VCaP (cell line): ENCODE measurements around the gene MOXD1.

Experiments
- H3K27ac ChIP-seq: fragments of 450-650 bp; 2 replicates; pipeline ENCODE4 v1.5.1; 2017
- TF ChIP-seq, protein P1 (sequence below): fragments of 450-650 bp; conservative IDR thresholded peaks from 2 replicates; pipeline ENCODE4 v1.5.1; 2017; ENCODE audit warnings: mild to moderate bottlenecking, moderate library complexity

Gene MOXD1

DNA sequence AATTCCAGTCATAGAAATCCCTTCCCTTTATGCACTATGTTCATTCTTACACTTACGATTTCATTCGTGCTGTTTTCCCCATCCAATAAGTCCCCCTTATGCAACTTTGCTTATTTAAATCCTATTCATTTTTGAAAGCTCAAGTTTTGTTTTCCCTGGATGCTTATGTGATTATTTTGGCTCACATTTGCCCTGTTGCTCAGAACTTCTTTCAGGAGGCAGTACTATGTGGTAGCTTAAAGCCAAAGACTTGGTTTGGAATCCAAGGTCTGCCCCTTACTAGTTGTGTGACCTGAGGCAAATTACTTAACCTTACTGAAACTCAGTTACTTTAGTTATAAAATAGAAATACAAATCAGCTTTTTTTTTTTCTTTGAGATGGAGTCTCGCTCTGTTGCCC is 59.6 kb downstream of the MOXD1 start:
- H3K27ac ChIP-seq, result no peak overlapping the region
- TF ChIP-seq, protein P1, sequence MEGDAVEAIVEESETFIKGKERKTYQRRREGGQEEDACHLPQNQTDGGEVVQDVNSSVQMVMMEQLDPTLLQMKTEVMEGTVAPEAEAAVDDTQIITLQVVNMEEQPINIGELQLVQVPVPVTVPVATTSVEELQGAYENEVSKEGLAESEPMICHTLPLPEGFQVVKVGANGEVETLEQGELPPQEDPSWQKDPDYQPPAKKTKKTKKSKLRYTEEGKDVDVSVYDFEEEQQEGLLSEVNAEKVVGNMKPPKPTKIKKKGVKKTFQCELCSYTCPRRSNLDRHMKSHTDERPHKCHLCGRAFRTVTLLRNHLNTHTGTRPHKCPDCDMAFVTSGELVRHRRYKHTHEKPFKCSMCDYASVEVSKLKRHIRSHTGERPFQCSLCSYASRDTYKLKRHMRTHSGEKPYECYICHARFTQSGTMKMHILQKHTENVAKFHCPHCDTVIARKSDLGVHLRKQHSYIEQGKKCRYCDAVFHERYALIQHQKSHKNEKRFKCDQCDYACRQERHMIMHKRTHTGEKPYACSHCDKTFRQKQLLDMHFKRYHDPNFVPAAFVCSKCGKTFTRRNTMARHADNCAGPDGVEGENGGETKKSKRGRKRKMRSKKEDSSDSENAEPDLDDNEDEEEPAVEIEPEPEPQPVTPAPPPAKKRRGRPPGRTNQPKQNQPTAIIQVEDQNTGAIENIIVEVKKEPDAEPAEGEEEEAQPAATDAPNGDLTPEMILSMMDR, result no peak

DNA sequence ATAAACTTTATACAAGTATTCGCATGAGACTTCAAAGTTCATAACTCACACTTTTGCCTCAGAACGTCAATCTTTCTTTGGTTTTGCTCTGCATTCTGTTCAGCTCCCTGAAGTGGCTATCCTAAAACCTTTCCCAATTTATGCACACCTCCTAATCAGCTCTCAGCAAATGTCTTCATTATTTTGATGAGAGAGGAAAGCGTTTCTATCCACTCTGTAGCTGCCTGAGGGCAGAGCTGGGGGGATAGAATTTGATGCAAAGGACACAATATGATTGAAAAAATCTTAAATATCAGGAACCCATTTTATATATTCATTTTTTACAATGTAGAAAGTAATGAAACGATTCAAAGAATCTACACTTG is 66.8 kb downstream of the MOXD1 start:
- H3K27ac ChIP-seq, result no peak overlapping the region
- TF ChIP-seq, protein P1, result no peak

DNA sequence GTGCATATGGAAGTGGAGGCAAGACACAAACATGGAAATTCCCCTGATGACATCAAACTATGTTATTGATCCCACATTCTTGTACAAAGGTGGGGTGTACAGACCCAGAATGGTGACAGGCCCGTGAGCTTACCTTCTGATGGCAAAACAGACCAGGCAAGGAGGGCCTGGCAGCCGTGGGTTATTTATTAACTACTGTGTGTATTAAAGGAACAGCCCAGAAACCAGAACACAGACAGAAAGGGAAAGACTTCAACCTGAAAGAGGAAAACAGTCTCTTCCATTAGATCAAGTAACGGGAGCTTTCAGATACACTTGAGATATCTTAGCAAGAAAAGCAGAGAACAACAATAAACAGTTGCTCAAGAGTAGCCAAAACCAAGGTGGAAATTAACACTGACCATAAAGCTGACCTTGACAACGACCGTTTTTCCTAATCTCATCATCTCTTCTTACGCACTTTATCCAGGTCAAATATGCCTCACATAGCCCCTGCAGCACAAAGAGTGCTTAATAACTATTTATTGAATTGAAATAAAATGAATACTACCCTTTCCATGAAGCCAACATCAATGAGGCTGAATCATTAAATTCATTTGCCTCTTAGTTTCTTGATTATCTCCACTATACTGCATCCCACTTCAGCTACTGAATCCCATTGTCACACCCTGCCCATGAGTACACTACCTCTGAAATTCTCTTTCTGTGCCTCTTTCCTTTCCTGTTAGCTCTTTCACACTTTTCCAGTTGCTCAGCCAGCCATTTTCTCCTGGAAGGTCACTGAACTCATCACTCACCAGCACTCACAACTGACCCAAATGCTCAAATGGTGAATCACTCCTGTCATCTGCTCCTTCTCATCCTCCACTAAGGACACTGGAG is 67.4 kb downstream of the MOXD1 start:
- TF ChIP-seq, protein P1, result no peak
- peak overlapping the region; percentile 44; the same call in 1 of the 2 replicates for H3K27ac ChIP-seq

DNA sequence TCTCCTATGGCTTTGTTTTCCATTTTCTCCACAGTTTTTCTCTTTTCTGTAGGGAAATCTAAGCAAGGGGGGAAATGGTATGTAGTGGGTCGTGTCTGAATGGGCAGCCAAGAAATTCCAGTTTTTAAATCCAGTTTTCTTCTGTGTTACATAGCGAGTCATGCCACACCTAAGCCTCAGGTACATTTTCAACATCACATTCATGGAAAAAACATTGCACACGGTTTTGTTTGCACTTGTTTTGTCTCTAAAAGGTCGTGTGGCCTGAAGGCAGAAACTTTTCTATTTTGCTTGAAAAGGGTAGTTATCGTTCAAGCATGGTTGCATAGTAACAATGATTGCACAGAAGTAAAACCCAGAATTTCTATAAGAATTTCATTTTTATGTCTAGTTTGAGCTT is 70.5 kb downstream of the MOXD1 start:
- TF ChIP-seq, protein P1, result no peak
- H3K27ac ChIP-seq, result no peak overlapping the region

- TF ChIP-seq, protein P1, result no peak
Observed at GRCh38 chr6:132322398-132322797, 78.9 kb downstream of the MOXD1 start.

DNA sequence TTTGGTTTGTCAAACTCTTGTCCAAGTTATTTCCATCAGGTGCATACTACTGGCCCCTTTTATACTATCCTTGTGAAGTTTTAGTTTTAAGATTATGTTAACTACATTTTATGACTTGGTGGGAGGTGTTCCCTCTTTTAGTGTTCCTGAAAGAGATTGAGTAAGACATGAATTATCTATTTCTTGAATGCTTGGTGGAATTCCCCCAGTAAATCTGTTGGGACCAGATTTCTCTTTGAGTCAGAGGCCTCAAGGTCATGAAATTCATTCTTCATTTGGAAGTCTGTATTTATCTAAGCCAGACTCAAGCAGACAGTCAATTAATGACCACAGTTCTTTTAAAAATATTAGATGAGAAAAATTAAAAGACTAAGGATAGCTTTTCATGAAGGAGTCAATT is 81.3 kb downstream of the MOXD1 start:
- TF ChIP-seq, protein P1, result no peak
- no peak overlapping the region for H3K27ac ChIP-seq

More at GRCh38 chr6:132322398-132322797, 78.9 kb downstream of the MOXD1 start:
- no peak overlapping the region for H3K27ac ChIP-seq

DNA sequence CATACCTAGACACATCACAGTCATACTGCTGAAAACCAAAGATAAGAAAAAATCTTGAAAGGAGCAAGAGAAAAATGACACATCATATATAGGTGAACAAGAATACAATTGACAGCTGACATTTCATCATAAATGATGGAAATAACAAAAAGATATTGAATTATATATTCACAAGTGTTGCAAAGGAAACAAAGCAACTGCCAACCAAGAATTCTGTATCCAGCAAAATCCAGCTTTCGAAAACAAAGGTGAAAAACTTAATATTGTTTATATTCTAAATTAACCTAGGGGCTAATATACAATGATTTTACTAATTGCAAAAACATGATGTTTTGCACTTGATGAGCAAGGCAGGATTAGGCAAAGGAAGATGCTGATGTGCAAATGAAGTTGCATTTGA is 84.3 kb downstream of the MOXD1 start:
- no peak overlapping the region for H3K27ac ChIP-seq
- TF ChIP-seq, protein P1, result no peak
